ENCODE data around the gene POLE.

DNA sequence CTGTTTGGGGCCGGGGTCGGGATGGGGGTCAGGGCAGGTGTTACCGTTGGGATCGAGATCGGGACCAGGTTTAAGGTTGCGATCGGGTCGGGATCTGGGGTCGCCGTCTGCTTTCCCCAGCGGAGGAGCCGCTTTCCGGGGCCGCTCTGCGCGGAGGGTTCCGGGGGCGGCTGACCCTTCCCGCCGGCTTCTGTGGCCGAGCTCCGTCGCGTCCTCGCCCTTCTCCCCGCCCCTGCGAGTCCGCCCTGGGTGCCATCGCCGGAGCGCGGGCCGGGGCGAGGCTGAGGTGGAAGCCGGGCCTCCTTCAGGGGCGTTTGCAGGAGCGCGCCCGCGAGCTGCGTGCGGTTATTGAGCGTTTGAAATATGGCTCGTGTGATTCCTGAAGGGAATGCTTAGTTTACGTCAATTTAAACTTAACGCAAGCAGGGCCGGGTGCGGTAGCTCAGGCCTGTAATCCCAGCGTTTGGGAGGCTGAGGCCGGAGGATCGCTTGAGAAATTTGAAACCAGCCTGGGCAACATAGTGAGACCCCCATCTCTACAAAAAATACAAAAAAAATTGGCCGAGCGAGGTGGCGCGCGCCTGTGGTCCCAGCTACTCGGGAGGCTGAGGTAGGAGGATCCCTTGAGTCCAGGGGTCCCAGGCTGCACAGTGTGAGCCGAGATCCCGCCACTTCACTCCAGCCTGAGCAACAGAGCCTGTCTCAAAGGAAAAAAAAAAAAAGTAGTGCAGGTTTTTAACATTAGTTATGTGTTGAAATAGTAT is 24.1 kb upstream of the POLE start:
- TF ChIP-seq, protein P1, sequence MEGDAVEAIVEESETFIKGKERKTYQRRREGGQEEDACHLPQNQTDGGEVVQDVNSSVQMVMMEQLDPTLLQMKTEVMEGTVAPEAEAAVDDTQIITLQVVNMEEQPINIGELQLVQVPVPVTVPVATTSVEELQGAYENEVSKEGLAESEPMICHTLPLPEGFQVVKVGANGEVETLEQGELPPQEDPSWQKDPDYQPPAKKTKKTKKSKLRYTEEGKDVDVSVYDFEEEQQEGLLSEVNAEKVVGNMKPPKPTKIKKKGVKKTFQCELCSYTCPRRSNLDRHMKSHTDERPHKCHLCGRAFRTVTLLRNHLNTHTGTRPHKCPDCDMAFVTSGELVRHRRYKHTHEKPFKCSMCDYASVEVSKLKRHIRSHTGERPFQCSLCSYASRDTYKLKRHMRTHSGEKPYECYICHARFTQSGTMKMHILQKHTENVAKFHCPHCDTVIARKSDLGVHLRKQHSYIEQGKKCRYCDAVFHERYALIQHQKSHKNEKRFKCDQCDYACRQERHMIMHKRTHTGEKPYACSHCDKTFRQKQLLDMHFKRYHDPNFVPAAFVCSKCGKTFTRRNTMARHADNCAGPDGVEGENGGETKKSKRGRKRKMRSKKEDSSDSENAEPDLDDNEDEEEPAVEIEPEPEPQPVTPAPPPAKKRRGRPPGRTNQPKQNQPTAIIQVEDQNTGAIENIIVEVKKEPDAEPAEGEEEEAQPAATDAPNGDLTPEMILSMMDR (conservative IDR thresholded peaks at IDR 0.05; ENCODE audit: low read length), result no peak
- TF ChIP-seq EZH2phosphoT487 (IDR thresholded peaks at IDR 0.05; ENCODE audit: borderline replicate concordance), result no peak
